ENCODE data around the gene DNAJB5.

- TF ChIP-seq CTCF (IDR thresholded peaks at IDR 0.05) (no peak), POLR2A (IDR thresholded peaks at IDR 0.05) (no peak)
Measured at GRCh38 chr9:34964458-34964857, 25.1 kb upstream of the DNAJB5 start.

Measured in lower leg skin (tissue), 3 donors.